ENCODE measurements around the gene DDX3X.

The DDX3X gene

GRCh38 chrX:41302370-41302769, 31.6 kb upstream of the DDX3X start (continued):
- 0 out of 2 replicates have a peak, but pooled peaks have one; percentile 10 for TF ChIP-seq TRIM28 (IDR thresholded peaks at IDR 0.05; ENCODE audit: borderline replicate concordance, low read length)
- TF ChIP-seq ZBTB48 (tag by site-specific recombination; IDR thresholded peaks at IDR 0.05), result peak; percentile 65; the same call in 1 of the 2 replicates
- TF ChIP-seq ZNF677 (tag by site-specific recombination; IDR thresholded peaks at IDR 0.05), result no peak
- TF ChIP-seq ZNF561 (tag by site-specific recombination; IDR thresholded peaks at IDR 0.05; ENCODE audit: borderline replicate concordance), result no peak
- no peak for TF ChIP-seq ZBTB44 (tag by site-specific recombination; IDR thresholded peaks at IDR 0.05)
- no peak for TF ChIP-seq ZNF239 (tag by site-specific recombination; IDR thresholded peaks at IDR 0.05)

DNA sequence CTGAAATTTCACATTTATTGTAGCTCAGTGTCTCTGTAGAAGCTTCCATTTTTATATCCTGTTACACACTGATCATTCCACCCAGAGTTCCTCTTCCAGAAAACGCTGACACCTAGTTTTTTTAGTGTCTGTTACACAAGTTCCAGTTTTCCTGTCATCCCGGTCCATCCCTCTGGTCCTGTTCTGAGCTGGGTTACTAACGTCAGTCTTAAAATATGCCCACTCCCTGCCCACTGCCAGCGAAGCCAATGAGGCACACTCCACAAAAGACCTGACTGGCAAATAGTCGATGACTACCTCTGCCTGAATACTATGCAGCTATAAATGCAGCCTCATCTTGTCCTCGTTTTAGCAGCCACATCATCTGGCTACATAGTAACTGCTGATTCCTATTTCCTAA, 30.9 kb upstream of the DDX3X start:
- CTCF ChIA-PET, result interaction anchor here (0.5 to 1.1 kb wide), 4 partner anchors 10 to 700 kb away, joined by 3 to 4 read pairs (median 4); no protein-coding TSS in a partner anchor
- Histone ChIP-seq H3K36me3 (ENCODE audit: control insufficient read depth in 2 of 2, insufficient read depth in 1 of 2, low read length in 2 of 2) (no peaks in the 10 kb centered on the region), H3K4me3 (ENCODE audit: low read depth, low read length) (no peak overlapping the region), H3K9me3 (ENCODE audit: control insufficient read depth, insufficient read depth, low read depth, low read length) (no peaks in the 10 kb centered on the region), H3K27ac (ENCODE audit: extremely low read depth, low read depth, low read length) (no peak overlapping the region), H3K4me1 (ENCODE audit: control insufficient read depth, insufficient read depth, low read length) (peaks cover 7% of the 10 kb centered on the region)
- POLR2A ChIA-PET, result interaction anchor here (0.8 to 1.9 kb wide), 4 partner anchors 9 to 31 kb away, joined by 3 to 14 read pairs (median 6); partner anchors contain the start of gene DDX3X
- TF ChIP-seq ZNF600 (tag by site-specific recombination; IDR thresholded peaks at IDR 0.05) (no peak), ZNF121 (tag by site-specific recombination; IDR thresholded peaks at IDR 0.05) (no peak), ZNF18 (tag by site-specific recombination; IDR thresholded peaks at IDR 0.05) (no peak), PRDM2 (tag by site-specific recombination; IDR thresholded peaks at IDR 0.05; ENCODE audit: borderline replicate concordance) (no peak), ZBTB20 (tag by site-specific recombination; IDR thresholded peaks at IDR 0.05) (no peak), ZNF132 (tag by site-specific recombination; IDR thresholded peaks at IDR 0.05; ENCODE audit: borderline replicate concordance) (no peak), ZNF221 (tag by site-specific recombination; IDR thresholded peaks at IDR 0.05; ENCODE audit: borderline replicate concordance) (no peak), ZNF510 (tag by site-specific recombination; IDR thresholded peaks at IDR 0.05; ENCODE audit: insufficient replicate concordance) (no peak), SCRT2 (tag by site-specific recombination; IDR thresholded peaks at IDR 0.05) (no peak), ZNF548 (tag by site-specific recombination; IDR thresholded peaks at IDR 0.05) (no peak), IKZF3 (tag by site-specific recombination; IDR thresholded peaks at IDR 0.05) (no peak), ZNF10 (tag by site-specific recombination; IDR thresholded peaks at IDR 0.05) (no peak), ZNF571 (tag by site-specific recombination; IDR thresholded peaks at IDR 0.05) (no peak)

Measured in HEK293 (cell line).